ENCODE data around the gene SELP.
A peak's percentile ranks its signal among the peaks of the same experiment; 100 is the strongest.

SELP gene

GRCh38 chr1:169546087-169546995 is 83.6 kb downstream of the SELP start:
- DNase-seq, result peak; percentile 18 to 87 (median 62)
- intact Hi-C loops (cut with DNase I), result loop anchor here (5.0 kb wide), 1 partner anchor 79 kb away; no protein-coding TSS in a partner anchor

DNA sequence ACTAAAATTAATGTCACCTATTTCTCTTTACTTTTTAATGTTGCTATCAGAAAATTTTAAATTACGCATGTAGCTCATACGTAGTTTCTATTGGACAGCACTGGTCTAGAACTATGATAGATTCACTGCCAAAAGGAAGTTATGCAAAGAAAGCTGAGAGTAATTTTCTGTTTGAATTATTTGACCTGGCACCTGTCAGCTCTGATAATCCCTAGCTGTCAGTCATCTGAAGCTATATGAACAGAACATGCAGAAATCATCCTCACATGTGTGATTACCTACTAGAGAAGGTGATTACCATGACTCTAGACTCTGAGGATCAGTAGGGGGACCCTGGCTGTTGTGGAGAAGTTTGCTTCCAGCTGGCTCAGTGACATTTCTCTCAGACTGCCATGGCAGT is 84.5 kb downstream of the SELP start:
- no peak for DNase-seq
- intact Hi-C loops (cut with DNase I), result loop anchor here (5.0 kb wide), 1 partner anchor 78 kb away; no protein-coding TSS in a partner anchor

- DNase-seq, result no peak
- intact Hi-C loops (cut with DNase I), result no loop called here
These were observed 90.7 kb downstream of the SELP start for GRCh38 chr1:169538998-169539871.
